A549 (cell line): ENCODE measurements around the gene GRM7.

ENCODE experiments used
- CHD2 ChIP-seq: fragments of 150-350 bp; IDR thresholded peaks from 2 replicates; pipeline ENCODE4 v1.6.1; 2014; ENCODE audit warnings: low read length; ENCODE audit not compliant: partially characterized antibody
- CTCF ChIP-seq: fragments of >200 bp; sonication (Bioruptor Twin); formaldehyde crosslinking; IDR thresholded peaks from 3 replicates; pipeline ENCODE4 v1.5.1; 2016
- JUN ChIP-seq, 2 experiments: fragments of >200 bp; sonication (Bioruptor Twin); formaldehyde crosslinking; IDR thresholded peaks; 2 replicates in 1 of 2; 3 replicates in 1 of 2; pipeline ENCODE4 v1.6.1; 2016 to 2017
- KDM1A ChIP-seq: fragments of 200-600 bp; sonication (generic); IDR thresholded peaks from 2 replicates; pipeline ENCODE4 v1.6.1; 2016; ENCODE audit warnings: low read depth, mild to moderate bottlenecking
- MAFK ChIP-seq: fragments of 450-650 bp; IDR thresholded peaks from 2 replicates; pipeline ENCODE4 v1.6.1; 2014; ENCODE audit not compliant: partially characterized antibody
- NFE2L2 ChIP-seq: fragments of 150-350 bp; conservative IDR thresholded peaks from 2 replicates; pipeline ENCODE4 v1.6.1; 2014; ENCODE audit warnings: low read length
- POLR2A ChIP-seq: IDR thresholded peaks from 2 replicates; pipeline ENCODE4 v1.6.1; 2012; ENCODE audit warnings: mild to moderate bottlenecking, low read length
- RAD21 ChIP-seq, 2 experiments: fragments of >200 bp in 1 of 2; sonication (Bioruptor Twin) in 1 of 2; formaldehyde crosslinking in 1 of 2; IDR thresholded peaks in 1 of 2; conservative IDR thresholded peaks in 1 of 2; 2 replicates in 1 of 2; 3 replicates in 1 of 2; pipeline ENCODE4 v1.6.1; 2012 to 2018; ENCODE audit warnings: inconsistent platforms in 1 of 2
- SMC3 ChIP-seq: fragments of >200 bp; sonication (Bioruptor Twin); formaldehyde crosslinking; IDR thresholded peaks from 3 replicates; pipeline ENCODE4 v1.6.1; 2018; ENCODE audit warnings: inconsistent platforms
- TF ChIP-seq, protein P1 (sequence below): fragments of 200-600 bp; sonication (generic); IDR thresholded peaks from 2 replicates; pipeline ENCODE4 v1.6.1; 2016; ENCODE audit warnings: antibody characterized with exemption, mild to moderate bottlenecking, moderate library complexity

- TF ChIP-seq CTCF (no peak), CHD2 (no peak), MAFK (no peak), POLR2A (no peak), NFE2L2 (no peak), SMC3 (no peak), KDM1A (no peak), RAD21 (conservative IDR thresholded peaks at IDR 0.05 in 1 of 2, IDR thresholded peaks at IDR 0.05 in 1 of 2) (no peak), JUN (IDR thresholded peaks at IDR 0.05) (no peak)
- TF ChIP-seq, protein P1, sequence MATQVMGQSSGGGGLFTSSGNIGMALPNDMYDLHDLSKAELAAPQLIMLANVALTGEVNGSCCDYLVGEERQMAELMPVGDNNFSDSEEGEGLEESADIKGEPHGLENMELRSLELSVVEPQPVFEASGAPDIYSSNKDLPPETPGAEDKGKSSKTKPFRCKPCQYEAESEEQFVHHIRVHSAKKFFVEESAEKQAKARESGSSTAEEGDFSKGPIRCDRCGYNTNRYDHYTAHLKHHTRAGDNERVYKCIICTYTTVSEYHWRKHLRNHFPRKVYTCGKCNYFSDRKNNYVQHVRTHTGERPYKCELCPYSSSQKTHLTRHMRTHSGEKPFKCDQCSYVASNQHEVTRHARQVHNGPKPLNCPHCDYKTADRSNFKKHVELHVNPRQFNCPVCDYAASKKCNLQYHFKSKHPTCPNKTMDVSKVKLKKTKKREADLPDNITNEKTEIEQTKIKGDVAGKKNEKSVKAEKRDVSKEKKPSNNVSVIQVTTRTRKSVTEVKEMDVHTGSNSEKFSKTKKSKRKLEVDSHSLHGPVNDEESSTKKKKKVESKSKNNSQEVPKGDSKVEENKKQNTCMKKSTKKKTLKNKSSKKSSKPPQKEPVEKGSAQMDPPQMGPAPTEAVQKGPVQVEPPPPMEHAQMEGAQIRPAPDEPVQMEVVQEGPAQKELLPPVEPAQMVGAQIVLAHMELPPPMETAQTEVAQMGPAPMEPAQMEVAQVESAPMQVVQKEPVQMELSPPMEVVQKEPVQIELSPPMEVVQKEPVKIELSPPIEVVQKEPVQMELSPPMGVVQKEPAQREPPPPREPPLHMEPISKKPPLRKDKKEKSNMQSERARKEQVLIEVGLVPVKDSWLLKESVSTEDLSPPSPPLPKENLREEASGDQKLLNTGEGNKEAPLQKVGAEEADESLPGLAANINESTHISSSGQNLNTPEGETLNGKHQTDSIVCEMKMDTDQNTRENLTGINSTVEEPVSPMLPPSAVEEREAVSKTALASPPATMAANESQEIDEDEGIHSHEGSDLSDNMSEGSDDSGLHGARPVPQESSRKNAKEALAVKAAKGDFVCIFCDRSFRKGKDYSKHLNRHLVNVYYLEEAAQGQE = no peak
Observed at GRCh38 chr3:7397097-7397496, 536.2 kb downstream of the GRM7 start.
